B cell (primary cell): ENCODE measurements around the gene PGA5. TPM values are rescaled to one million over a fixed set of nuclear protein-coding genes. Genes with fewer than 3 reads are reported as not detected.

Experiments
- ATAC-seq: fragments of 200-7000 bp; cut with Tn5 transposase; one replicate; pipeline ENCODE4 v1.10.0; 2021; ENCODE audit warnings: low read depth, mild to moderate bottlenecking, moderate number of reproducible peaks, moderate library complexity
- CTCF ChIA-PET: fragments of 350-600 bp; sonication (Branson Sonifier 250); formaldehyde crosslinking; loops from one replicate; lab custom pipeline; 2021; ENCODE audit warnings: antibody characterized with exemption, inconsistent platforms; lab: Charles Lee
- POLR2A ChIA-PET: fragments of 350-600 bp; sonication (Branson Sonifier 250); formaldehyde crosslinking; loops from one replicate; lab custom pipeline; 2021; ENCODE audit warnings: antibody characterized with exemption; lab: Charles Lee
- DNase-seq: peaks from one replicate; pipeline ENCODE4 v3.0.0; 2013
- H2AFZ ChIP-seq: 2 replicates; pipeline ENCODE4 v1.6.1; 2012; ENCODE audit warnings: mild to moderate bottlenecking, low read depth, low read length; ENCODE audit not compliant: insufficient read depth, poor library complexity, severe bottlenecking
- H3K27ac ChIP-seq, 2 donors: 1 replicate in 1 of 2; 2 replicates in 1 of 2; pipeline ENCODE4 v1.5.1; 2012 to 2013; ENCODE audit warnings: low read length in 2 of 2, mild to moderate bottlenecking in 2 of 2, moderate library complexity in 1 of 2
- H3K27me3 ChIP-seq, 4 experiments: fragments of 200-600 bp in 1 of 4; sonication (generic) in 1 of 4; replicated peaks in 1 of 4; 1 replicate in 2 of 4; 2 replicates in 2 of 4; pipeline versions ENCODE4 v1.6.1 to v1.7.0; 2013 to 2016; ENCODE audit warnings: low read length in 3 of 4, mild to moderate bottlenecking in 2 of 4, mixed read lengths in 1 of 4, moderate library complexity in 1 of 4; ENCODE audit not compliant: insufficient read depth in 4 of 4, control insufficient read depth in 3 of 4; ENCODE audit errors: control extremely low read depth in 1 of 4
- H3K36me3 ChIP-seq, 2 experiments: replicated peaks in 1 of 2; 1 replicate in 1 of 2; 2 replicates in 1 of 2; pipeline versions ENCODE4 v1.6.1 to v1.7.1; 2013; ENCODE audit warnings: low read length in 1 of 2; ENCODE audit not compliant: insufficient read depth in 2 of 2, control insufficient read depth in 1 of 2; ENCODE audit errors: control extremely low read depth in 1 of 2, extremely low read depth in 1 of 2
- H3K4me1 ChIP-seq, 2 donors: fragments of 200-600 bp in 1 of 2; sonication (generic) in 1 of 2; 1 replicate in 1 of 2; 2 replicates in 1 of 2; pipeline versions ENCODE4 v1.5.1 to v1.6.1; 2013 to 2017; ENCODE audit warnings: low read length in 2 of 2; ENCODE audit not compliant: control insufficient read depth in 2 of 2, insufficient read depth in 2 of 2
- H3K4me2 ChIP-seq: replicated peaks from 2 replicates; pipeline ENCODE3; 2012; ENCODE audit warnings: mild to moderate bottlenecking, low read depth, low read length; ENCODE audit not compliant: poor library complexity, severe bottlenecking
- H3K4me3 ChIP-seq, 5 experiments: fragments of 200-600 bp in 1 of 5; sonication (generic) in 1 of 5; 1 replicate in 3 of 5; 2 replicates in 2 of 5; pipeline versions ENCODE4 v1.5.1 to v1.7.0; 2011 to 2016; ENCODE audit warnings: low read length in 4 of 5, mild to moderate bottlenecking in 4 of 5, low read depth in 2 of 5, control low read depth in 1 of 5, moderate library complexity in 1 of 5; ENCODE audit not compliant: insufficient read depth in 1 of 5; ENCODE audit errors: control extremely low read depth in 1 of 5, extremely low read depth in 1 of 5
- H3K79me2 ChIP-seq: fragments of 200-600 bp; sonication (generic); one replicate; pipeline ENCODE4 v1.6.0; 2016; ENCODE audit warnings: low read length; ENCODE audit not compliant: control insufficient read depth, insufficient read depth
- H3K9ac ChIP-seq: fragments of 200-600 bp; sonication (generic); 2 replicates; pipeline ENCODE4 v1.6.1; 2017; ENCODE audit warnings: mild to moderate bottlenecking, low read length, moderate library complexity
- H3K9me3 ChIP-seq, 3 donors: one replicate each; pipeline versions ENCODE4 v1.6.1 to v1.7.1; 2013; ENCODE audit warnings: low read length in 2 of 3; ENCODE audit not compliant: control insufficient read depth in 2 of 3, insufficient read depth in 1 of 3; ENCODE audit errors: control extremely low read depth in 1 of 3
- H4K20me1 ChIP-seq: 2 replicates; pipeline ENCODE4 v1.6.0; 2012; ENCODE audit warnings: mild to moderate bottlenecking, low read length; ENCODE audit not compliant: insufficient read depth, control insufficient read depth, poor library complexity, severe bottlenecking
- H3K27ac Mint-ChIP-seq: one replicate; pipeline ENCODE4 v1.8.0; 2021; ENCODE audit warnings: mixed read lengths
- H3K27me3 Mint-ChIP-seq: one replicate; pipeline ENCODE4 v1.8.0; 2021; ENCODE audit warnings: mixed read lengths
- H3K4me1 Mint-ChIP-seq: one replicate; pipeline ENCODE4 v1.8.0; 2021; ENCODE audit warnings: mixed read lengths
- H3K4me3 Mint-ChIP-seq: one replicate; pipeline ENCODE4 v1.8.0; 2021; ENCODE audit warnings: mixed read lengths
- H3K9me3 Mint-ChIP-seq: one replicate; pipeline ENCODE4 v1.8.0; 2022; ENCODE audit warnings: mixed read lengths; ENCODE audit not compliant: insufficient read depth
- CTCF ChIP-seq: fragments of 200-600 bp; IDR thresholded peaks from one replicate; pipeline ENCODE4 v1.8.0; 2022; ENCODE audit warnings: antibody characterized with exemption, mild to moderate bottlenecking
- EZH2 ChIP-seq: IDR thresholded peaks from 2 replicates; pipeline ENCODE4 v1.6.1; 2012; ENCODE audit warnings: borderline replicate concordance, low read depth, mild to moderate bottlenecking, moderate library complexity, low read length; ENCODE audit not compliant: insufficient read depth, poor library complexity, severe bottlenecking
- WGBS: methylation state at CpG from one replicate; pipeline ENCODE4 v1.1.5; 2013; ENCODE audit warnings: missing lambda C conversion rate; ENCODE audit not compliant: insufficient coverage; 5-methylcytosine and 5-hydroxymethylcytosine counted together
- intact Hi-C: fragments of 100-400 bp; cut with micrococcal nuclease; formaldehyde crosslinking; loops from one replicate; pipeline ENCODE4 v1.10.0; 2022
- polyA plus RNA-seq: library from polyadenylated mRNA; depleted of rRNA; stranded (reverse); fragments of >200 nt; gene quantifications from 2 replicates; pipeline ENCODE4 v1.2.3, GENCODE V29; 2012
- total RNA-seq, 2 donors: library from RNA; stranded (reverse); fragments of 120-200 nt in 1 of 2; gene quantifications; 1 replicate in 1 of 2; 2 replicates in 1 of 2; pipeline versions ENCODE4 v1.2.3 to v1.2.4, GENCODE V29; 2013 to 2022

The PGA5 gene
- total and polyA plus RNA-seq, 2 donors (not counting 1 experiment from before 2014, with no cell fraction given): not detected

- Mint-ChIP-seq H3K4me1 (no peaks in the 10 kb centered on the region), H3K27me3 (no peaks in the 10 kb centered on the region), H3K27ac (no peak overlapping the region), H3K9me3 (no peaks in the 10 kb centered on the region), H3K4me3 (no peak overlapping the region)
- no peak for TF ChIP-seq CTCF
- Histone ChIP-seq H3K36me3 (no peaks in the 10 kb centered on the region), H3K27me3 (no peaks in the 10 kb centered on the region), H3K4me2 (no peak overlapping the region), H3K79me2 (no peaks in the 10 kb centered on the region), H4K20me1 (no peaks in the 10 kb centered on the region), H3K9ac (no peak overlapping the region), H3K4me3 (no peak overlapping the region), H2AFZ (no peak overlapping the region), H3K4me1 (no peaks in the 10 kb centered on the region), H3K9me3 (no peaks in the 10 kb centered on the region), H3K27ac (no peak overlapping the region)
- ChIA-PET CTCF (interaction anchor here (0.9 kb wide), 1 partner anchor 21 kb away, joined by 3 read pairs; no protein-coding TSS in a partner anchor), POLR2A (no interaction called here)
- ATAC-seq: no peak
- intact Hi-C loops: no loop called here
- 100% methylated on average over 3 of the region's 3 CpGs for WGBS
- DNase-seq: no peak
Measured at GRCh38 chr11:61272731-61273130, 31.8 kb downstream of the PGA5 start.

GRCh38 chr11:61273178-61274078 is 32.5 kb downstream of the PGA5 start:
- intact Hi-C loops: no loop called here
- H3K4me2 ChIP-seq: no peak overlapping the region
- ChIA-PET POLR2A (no interaction called here), CTCF (interaction anchor here (0.9 kb wide), 1 partner anchor 22 kb away, joined by 3 read pairs; no protein-coding TSS in a partner anchor)
- no peak overlapping the region for H3K27ac ChIP-seq
- no peak overlapping the region for H3K4me3 ChIP-seq
- no peak overlapping the region for H2AFZ ChIP-seq
- Mint-ChIP-seq H3K27ac (no peak overlapping the region), H3K9me3 (no peaks in the 10 kb centered on the region), H3K27me3 (no peaks in the 10 kb centered on the region), H3K4me1 (no peaks in the 10 kb centered on the region), H3K4me3 (no peak overlapping the region)
- DNase-seq: no peak
- H3K36me3 ChIP-seq: no peaks in the 10 kb centered on the region
- no peak for ATAC-seq
- no peaks in the 10 kb centered on the region for H3K27me3 ChIP-seq
- WGBS: 92% methylated on average over 13 of the region's 16 CpGs
- H3K9ac ChIP-seq: no peak overlapping the region
- H3K79me2 ChIP-seq: no peaks in the 10 kb centered on the region
- H3K9me3 ChIP-seq: no peaks in the 10 kb centered on the region
- H3K4me1 ChIP-seq: no peaks in the 10 kb centered on the region
- H4K20me1 ChIP-seq: no peaks in the 10 kb centered on the region
- no peak for TF ChIP-seq EZH2
- TF ChIP-seq CTCF: no peak
